A673 (cell line): ENCODE data around the gene KAT7. TPM values are rescaled to one million over a fixed set of nuclear protein-coding genes. Genes with fewer than 3 reads are reported as not detected.

Source experiments
- BruUV-seq: library from RNA; stranded (reverse); fragments of 400-500 nt; replicated peaks from 2 replicates; lab custom pipeline; 2021; lab: Mats Ljungman, UMichigan
- CTCF ChIA-PET: fragments of 300-600 bp; sonication (Branson Sonifier 250); formaldehyde crosslinking; loops from one replicate; lab custom pipeline; 2022; ENCODE audit warnings: antibody characterized with exemption; lab: Charles Lee
- POLR2A ChIA-PET: fragments of 300-600 bp; sonication (Branson Sonifier 250); formaldehyde crosslinking; loops from one replicate; lab custom pipeline; 2022; ENCODE audit warnings: antibody characterized with exemption; ENCODE audit not compliant: low non-redundant PET; lab: Charles Lee
- DNase-seq: peaks from one replicate; pipeline ENCODE4 v3.0.0-alpha.2; 2015; ENCODE audit warnings: low spot score
- H3K27ac ChIP-seq: fragments of 200-600 bp; sonication (generic); 2 replicates; pipeline ENCODE4 v1.5.1; 2016; ENCODE audit warnings: mixed run types, low read depth, mild to moderate bottlenecking, mixed read lengths, antibody characterized with exemption, low read length; ENCODE audit not compliant: poor library complexity, severe bottlenecking
- H3K27me3 ChIP-seq: fragments of 200-600 bp; sonication (generic); replicated peaks from 2 replicates; pipeline ENCODE4 v1.6.1; 2017; ENCODE audit warnings: mixed run types, low read depth, mild to moderate bottlenecking, mixed read lengths, antibody characterized with exemption, low read length; ENCODE audit not compliant: insufficient read depth, poor library complexity
- H3K36me3 ChIP-seq: fragments of 200-600 bp; sonication (generic); 2 replicates; pipeline ENCODE4 v1.6.1; 2016; ENCODE audit warnings: mixed run types, mild to moderate bottlenecking, mixed read lengths, antibody characterized with exemption, low read length; ENCODE audit not compliant: insufficient read depth, poor library complexity, severe bottlenecking
- H3K4me1 ChIP-seq: fragments of 200-600 bp; sonication (generic); 2 replicates; pipeline ENCODE4 v1.6.1; 2017; ENCODE audit warnings: mixed run types, mild to moderate bottlenecking, mixed read lengths, antibody characterized with exemption, low read length; ENCODE audit not compliant: insufficient read depth, poor library complexity, severe bottlenecking
- H3K4me3 ChIP-seq: fragments of 200-600 bp; sonication (generic); 2 replicates; pipeline ENCODE4 v1.5.1; 2016; ENCODE audit warnings: low read depth, mixed run types, mild to moderate bottlenecking, mixed read lengths, low read length; ENCODE audit not compliant: poor library complexity, severe bottlenecking
- H3K9me3 ChIP-seq: fragments of 200-600 bp; sonication (generic); 2 replicates; pipeline ENCODE4 v1.6.1; 2016; ENCODE audit warnings: mixed run types, low read depth, mild to moderate bottlenecking, mixed read lengths, antibody characterized with exemption, low read length; ENCODE audit not compliant: poor library complexity, severe bottlenecking
- EZH2 ChIP-seq: fragments of 200-600 bp; sonication (generic); IDR thresholded peaks from 2 replicates; pipeline ENCODE4 v1.6.1; 2017; ENCODE audit warnings: borderline replicate concordance, low read depth, mild to moderate bottlenecking, mixed read lengths, antibody characterized with exemption, low read length; ENCODE audit not compliant: poor library complexity, severe bottlenecking
- intact Hi-C: fragments of 100-400 bp; cut with micrococcal nuclease; formaldehyde crosslinking; loops from one replicate; pipeline ENCODE4 v1.10.0; 2022; ENCODE audit not compliant: unreplicated experiment
- total RNA-seq: library from RNA; stranded (reverse); gene quantifications from 2 replicates; pipeline ENCODE4 v1.2.3, GENCODE V29; 2021
- TF ChIP-seq, protein P1 (sequence below): fragments of 300-800, 200-600 bp; sonication (generic); conservative IDR thresholded peaks from 2 replicates; pipeline ENCODE4 v1.5.1; 2017; ENCODE audit warnings: low read depth, mild to moderate bottlenecking, antibody characterized with exemption, low read length, moderate library complexity, mixed read lengths

KAT7 gene
- total RNA-seq, 1 experiment from 2014 or later = 94.0 TPM

DNA sequence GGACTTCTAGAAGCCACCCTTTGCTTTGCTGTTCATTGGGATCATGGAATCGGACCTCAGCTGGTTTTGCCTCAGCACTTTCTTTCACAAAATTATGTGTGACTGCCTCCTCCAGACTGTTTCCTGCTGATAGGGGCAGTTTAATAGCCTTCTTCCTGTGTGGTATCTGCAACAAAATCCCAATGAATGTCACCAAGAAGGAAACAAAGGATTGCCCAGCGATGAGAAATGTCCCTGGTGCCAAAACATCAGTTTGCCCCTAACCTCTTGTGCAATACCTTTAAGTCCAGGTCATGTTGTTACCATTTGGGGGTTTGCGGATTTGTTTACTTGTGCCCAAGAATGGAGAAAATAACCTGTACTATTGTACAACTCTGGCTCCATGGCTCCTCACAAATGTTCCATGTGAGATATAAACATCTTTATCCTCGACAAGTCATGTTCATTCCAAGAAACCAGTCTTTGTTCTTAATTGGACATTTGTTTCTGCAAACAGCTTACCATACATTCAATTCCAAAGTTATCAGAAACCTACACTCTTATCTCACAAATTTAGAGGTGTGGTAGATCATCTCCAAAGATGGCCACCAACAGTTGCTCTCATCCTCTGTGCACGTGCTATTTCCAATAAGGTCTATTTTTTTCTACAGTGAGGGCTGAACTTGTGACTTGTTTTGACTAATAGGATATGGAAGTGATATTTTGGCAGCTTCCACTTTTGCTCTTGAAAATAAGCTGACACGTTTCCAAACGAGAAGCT lies 44.5 kb downstream of the KAT7 start:
- intact Hi-C loops = no loop called here
- ChIA-PET CTCF (interaction anchor here (1.0 kb wide), 1 partner anchor 156 kb away, joined by 6 read pairs; no protein-coding TSS in a partner anchor), POLR2A (no interaction called here)
- no peaks in the 10 kb centered on the region for H3K9me3 ChIP-seq
- H3K4me1 ChIP-seq = peaks cover 42% of the 10 kb centered on the region
- H3K36me3 ChIP-seq = peaks cover 24% of the 10 kb centered on the region
- peak overlapping the region; percentile 61 for H3K27ac ChIP-seq
- no peak for TF ChIP-seq EZH2
- TF ChIP-seq, protein P1, sequence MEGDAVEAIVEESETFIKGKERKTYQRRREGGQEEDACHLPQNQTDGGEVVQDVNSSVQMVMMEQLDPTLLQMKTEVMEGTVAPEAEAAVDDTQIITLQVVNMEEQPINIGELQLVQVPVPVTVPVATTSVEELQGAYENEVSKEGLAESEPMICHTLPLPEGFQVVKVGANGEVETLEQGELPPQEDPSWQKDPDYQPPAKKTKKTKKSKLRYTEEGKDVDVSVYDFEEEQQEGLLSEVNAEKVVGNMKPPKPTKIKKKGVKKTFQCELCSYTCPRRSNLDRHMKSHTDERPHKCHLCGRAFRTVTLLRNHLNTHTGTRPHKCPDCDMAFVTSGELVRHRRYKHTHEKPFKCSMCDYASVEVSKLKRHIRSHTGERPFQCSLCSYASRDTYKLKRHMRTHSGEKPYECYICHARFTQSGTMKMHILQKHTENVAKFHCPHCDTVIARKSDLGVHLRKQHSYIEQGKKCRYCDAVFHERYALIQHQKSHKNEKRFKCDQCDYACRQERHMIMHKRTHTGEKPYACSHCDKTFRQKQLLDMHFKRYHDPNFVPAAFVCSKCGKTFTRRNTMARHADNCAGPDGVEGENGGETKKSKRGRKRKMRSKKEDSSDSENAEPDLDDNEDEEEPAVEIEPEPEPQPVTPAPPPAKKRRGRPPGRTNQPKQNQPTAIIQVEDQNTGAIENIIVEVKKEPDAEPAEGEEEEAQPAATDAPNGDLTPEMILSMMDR = no peak
- H3K27me3 ChIP-seq = no peaks in the 10 kb centered on the region
- no peak overlapping the region for H3K4me3 ChIP-seq
- DNase-seq = peak; percentile 77
- no TSS peak for BruUV-seq

DNA sequence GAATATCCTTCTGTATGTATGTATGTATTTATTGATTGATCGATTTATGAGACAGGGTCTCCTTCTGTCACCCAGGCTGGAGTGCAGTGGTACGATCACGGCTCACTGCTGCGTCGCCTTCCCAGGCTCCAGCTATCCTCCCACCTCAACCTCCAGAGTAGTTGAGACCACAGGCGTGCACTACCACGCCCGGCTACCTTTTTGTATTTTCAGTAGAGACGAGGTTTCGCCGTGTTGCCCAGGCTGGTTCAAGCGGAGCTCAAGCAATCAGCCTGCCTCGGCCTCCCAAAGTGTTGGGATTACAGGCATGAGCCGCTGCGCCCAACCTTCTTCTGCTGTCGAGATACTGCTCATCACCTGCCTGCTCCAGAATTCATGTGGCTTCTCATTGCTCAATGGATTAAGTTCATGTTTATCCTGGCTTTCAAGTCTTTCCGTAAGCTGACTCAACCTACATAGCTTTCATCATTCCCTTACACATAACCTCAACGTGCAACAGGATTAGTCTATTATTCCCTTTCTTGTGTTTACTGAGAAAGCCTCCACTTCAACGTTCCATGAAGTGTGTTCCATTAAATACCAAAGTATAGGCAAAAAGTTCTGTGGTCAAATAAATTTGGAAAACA lies 45.8 kb downstream of the KAT7 start:
- POLR2A ChIA-PET = no interaction called here
- no TSS peak for BruUV-seq
- Histone ChIP-seq H3K27ac (no peak overlapping the region), H3K36me3 (peaks cover 16% of the 10 kb centered on the region), H3K4me1 (peaks cover 42% of the 10 kb centered on the region), H3K27me3 (no peaks in the 10 kb centered on the region), H3K4me3 (no peak overlapping the region), H3K9me3 (no peaks in the 10 kb centered on the region)
- intact Hi-C loops = no loop called here
- CTCF ChIA-PET = no interaction called here
- DNase-seq = no peak
- no peak for TF ChIP-seq EZH2
- TF ChIP-seq, protein P1 = no peak

DNA sequence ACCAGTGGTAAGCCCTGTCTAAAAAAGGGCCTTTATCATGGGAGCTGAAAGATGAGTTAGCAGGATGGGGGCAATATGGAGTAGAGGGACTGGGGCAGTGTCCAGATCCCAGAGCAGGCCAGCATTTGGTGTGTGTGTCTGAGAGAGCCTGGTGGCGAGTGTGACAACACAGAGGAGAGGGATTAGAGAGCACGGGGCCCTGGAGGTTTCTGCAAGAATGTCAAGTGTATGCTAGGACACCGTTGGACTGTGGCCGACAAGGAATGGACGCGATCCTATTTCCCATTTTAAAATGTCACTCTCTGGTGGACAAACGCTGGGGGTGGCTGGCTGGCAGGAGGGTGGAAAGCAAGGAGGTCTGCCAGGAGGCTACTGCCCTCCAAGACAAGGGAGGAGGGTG lies 47.0 kb downstream of the KAT7 start:
- BruUV-seq = no TSS peak
- ChIA-PET POLR2A (no interaction called here), CTCF (no interaction called here)
- DNase-seq = no peak
- TF ChIP-seq, protein P1 = no peak
- no peak for TF ChIP-seq EZH2
- H3K36me3 ChIP-seq = peaks cover 10% of the 10 kb centered on the region
- H3K9me3 ChIP-seq = no peaks in the 10 kb centered on the region
- H3K4me1 ChIP-seq = peaks cover 42% of the 10 kb centered on the region
- no peak overlapping the region for H3K4me3 ChIP-seq
- H3K27me3 ChIP-seq = no peaks in the 10 kb centered on the region
- H3K27ac ChIP-seq = peak overlapping the region; percentile 76
- intact Hi-C loops = no loop called here
